Esophagus squamous epithelium (tissue), 4 donors: ENCODE data around the gene CAMTA1.

Experiments
- CTCF ChIP-seq, 6 experiments: fragments of 450-650 bp in 4 of 6; fragments of 200-600 bp in 2 of 6; sonication (generic) in 2 of 6; IDR thresholded peaks; one replicate each; pipeline ENCODE4 v1.5.1; 2016 to 2019; ENCODE audit warnings: antibody characterized with exemption in 6 of 6, mild to moderate bottlenecking in 4 of 6, moderate library complexity in 4 of 6
- POLR2A ChIP-seq, 4 donors: fragments of 450-650 bp; IDR thresholded peaks; one replicate each; pipeline ENCODE4 v1.6.1; 2017; ENCODE audit warnings: antibody characterized with exemption in 4 of 4, mild to moderate bottlenecking in 4 of 4, moderate library complexity in 3 of 4

DNA sequence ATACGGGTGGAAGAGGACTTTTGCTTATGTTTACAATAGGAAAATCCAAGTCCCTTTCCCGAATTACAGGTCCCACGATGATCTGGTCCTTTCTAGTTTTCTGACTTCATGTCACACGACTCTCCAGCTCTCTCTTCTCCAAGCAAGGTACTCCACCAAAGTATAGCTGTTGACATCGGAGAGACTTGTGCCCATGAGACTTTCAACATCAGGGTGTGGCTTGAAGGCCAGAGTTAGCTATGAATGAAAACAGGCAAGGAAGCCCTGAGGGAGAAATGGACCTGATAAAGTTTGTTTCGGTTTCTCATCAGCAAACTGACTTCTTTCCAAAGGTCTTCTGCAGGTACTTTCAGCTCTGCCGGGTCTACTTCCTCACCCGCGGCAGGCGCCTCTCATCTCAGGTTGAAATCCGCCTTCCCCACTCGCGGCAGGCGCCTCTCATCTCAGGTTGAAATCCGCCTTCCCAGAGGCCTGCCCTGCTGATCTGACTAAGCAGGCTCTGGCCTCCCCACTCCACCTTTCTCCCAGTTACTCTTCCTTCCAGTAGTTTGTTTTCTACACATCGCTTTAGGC lies 996.8 kb downstream of the CAMTA1 start:
- TF ChIP-seq CTCF (IDR thresholded peaks at IDR 0.05) (no peak), POLR2A (IDR thresholded peaks at IDR 0.05) (no peak)
